GM12878 (cell line): Measurements from ENCODE around the gene DPP6. TPM values are rescaled to one million over a fixed set of nuclear protein-coding genes. Genes with fewer than 3 reads are reported as not detected.

Source experiments
- ATAC-seq: fragments of 200-7000 bp; cut with Tn5 transposase; 3 replicates; pipeline ENCODE4 v1.9.1; 2020; ENCODE audit warnings: mild to moderate bottlenecking, moderate library complexity
- BruUV-seq: library from RNA; stranded (reverse); fragments of 400-500 nt; replicated peaks from 2 replicates; lab custom pipeline; 2021; lab: Mats Ljungman, UMichigan
- CTCF ChIA-PET: fragments of 300-600 bp; sonication (Branson Sonifier 250); formaldehyde crosslinking; extraction: SDS; loops from one replicate; lab custom pipeline; 2021; ENCODE audit warnings: inconsistent platforms; lab: Yijun Ruan, JAX
- POLR2A ChIA-PET: fragments of 350-600 bp; formaldehyde crosslinking; extraction: SDS; loops from one replicate; lab custom pipeline; 2021; ENCODE audit warnings: inconsistent platforms; lab: Charles Lee
- RAD21 ChIA-PET: fragments of 300-600 bp; sonication (Branson Sonifier 250); formaldehyde crosslinking; loops from one replicate; lab custom pipeline; 2023; ENCODE audit warnings: antibody characterized with exemption; ENCODE audit not compliant: unreplicated experiment; lab: Charles Lee
- SMC1A ChIA-PET: fragments of 300-600 bp; sonication (Branson Sonifier 250); formaldehyde crosslinking; loops from one replicate; lab custom pipeline; 2023; ENCODE audit not compliant: unreplicated experiment, uncharacterized antibody; lab: Charles Lee
- DNase-seq: peaks from one replicate; pipeline ENCODE4 v3.0.0-alpha.2; 2011; ENCODE audit warnings: low read depth, low spot score
- FAIRE-seq: peaks from 3 replicates; lab custom pipeline; 2011; peaks lifted over from hg19 to GRCh38; lab: Jason Lieb, UNC
- H2AFZ ChIP-seq: 2 replicates; pipeline ENCODE4 v1.6.0; 2011; ENCODE audit warnings: low read depth, low read length, control low read depth; ENCODE audit not compliant: control insufficient read depth
- H3K27ac ChIP-seq: 2 replicates; pipeline ENCODE4 v1.5.1; 2011; ENCODE audit warnings: control low read depth; ENCODE audit not compliant: control insufficient read depth, insufficient read depth
- H3K27me3 ChIP-seq, 2 experiments: replicated peaks in 1 of 2; 2 replicates each; pipeline versions ENCODE4 v1.6.0 to v1.6.1; 2011; ENCODE audit warnings: low read length in 1 of 2; ENCODE audit not compliant: control insufficient read depth in 2 of 2, insufficient read depth in 2 of 2
- H3K36me3 ChIP-seq, 2 experiments: 2 replicates each; pipeline ENCODE4 v1.5.1; 2011; ENCODE audit warnings: low read length in 1 of 2; ENCODE audit not compliant: control insufficient read depth in 2 of 2, insufficient read depth in 2 of 2
- H3K4me1 ChIP-seq: 2 replicates; pipeline ENCODE4 v1.6.1; 2011; ENCODE audit warnings: mild to moderate bottlenecking, low read length, moderate library complexity, mixed read lengths; ENCODE audit not compliant: control insufficient read depth, insufficient read depth
- H3K4me2 ChIP-seq: 2 replicates; pipeline ENCODE4 v1.6.0; 2011; ENCODE audit warnings: control low read depth; ENCODE audit not compliant: control insufficient read depth, insufficient read depth
- H3K4me3 ChIP-seq: fragments of 200-600 bp; sonication (generic); 2 replicates; pipeline ENCODE4 v1.5.1; 2016
- H3K79me2 ChIP-seq: 2 replicates; pipeline ENCODE4 v1.6.0; 2011; ENCODE audit warnings: low read length; ENCODE audit not compliant: control insufficient read depth, insufficient read depth
- H3K9ac ChIP-seq: 2 replicates; pipeline ENCODE4 v1.8.0; 2011; ENCODE audit warnings: low read length, control low read depth, mixed read lengths; ENCODE audit not compliant: control insufficient read depth, insufficient read depth
- H3K9me3 ChIP-seq: replicated peaks from 3 replicates; pipeline ENCODE4 v1.5.1; 2011; ENCODE audit warnings: mild to moderate bottlenecking, low read length; ENCODE audit not compliant: control insufficient read depth, insufficient read depth
- H4K20me1 ChIP-seq: 2 replicates; pipeline ENCODE4 v1.6.0; 2011; ENCODE audit not compliant: control insufficient read depth, insufficient read depth
- ATF3 ChIP-seq: IDR thresholded peaks from 2 replicates; pipeline ENCODE4 v1.6.1; 2011; ENCODE audit warnings: low read depth, mild to moderate bottlenecking, low read length, moderate library complexity, borderline replicate concordance; ENCODE audit errors: extremely low read depth
- HDAC2 ChIP-seq: fragments of 200-600 bp; sonication (generic); IDR thresholded peaks from 2 replicates; pipeline ENCODE4 v1.6.1; 2017
- JUND ChIP-seq: IDR thresholded peaks from 2 replicates; pipeline ENCODE4 v1.6.1; 2012; ENCODE audit warnings: low read depth, mild to moderate bottlenecking, low read length, improper control_type of control experiment, moderate library complexity
- LARP7 ChIP-seq: fragments of 450-650 bp; IDR thresholded peaks from 2 replicates; pipeline ENCODE4 v1.6.1; 2017; ENCODE audit warnings: mild to moderate bottlenecking
- MEF2A ChIP-seq: IDR thresholded peaks from 2 replicates; pipeline ENCODE4 v1.6.1; 2011; ENCODE audit warnings: low read depth, mild to moderate bottlenecking, low read length, moderate library complexity; ENCODE audit not compliant: insufficient read depth
- RBBP5 ChIP-seq: fragments of 200-600 bp; sonication (generic); conservative IDR thresholded peaks from 2 replicates; pipeline ENCODE4 v1.6.1; 2016
- SUPT20H ChIP-seq: IDR thresholded peaks from 2 replicates; pipeline ENCODE4 v1.6.1; 2011; ENCODE audit warnings: low read depth, mild to moderate bottlenecking, low read length, moderate library complexity, borderline replicate concordance; ENCODE audit not compliant: control insufficient read depth
- TCF12 ChIP-seq: IDR thresholded peaks from 2 replicates; pipeline ENCODE4 v1.6.1; 2011; ENCODE audit warnings: low read depth, mild to moderate bottlenecking, low read length
- ZBTB4 ChIP-seq: fragments of 450-650 bp; formaldehyde crosslinking; IDR thresholded peaks from 2 replicates; pipeline ENCODE4 v1.4.0; 2022; ENCODE audit warnings: mild to moderate bottlenecking, moderate library complexity
- ZNF384 ChIP-seq: IDR thresholded peaks from 2 replicates; pipeline ENCODE4 v1.6.1; 2012; ENCODE audit warnings: low read depth, mild to moderate bottlenecking, low read length, improper control_type of control experiment, borderline replicate concordance
- WGBS: methylation state at CpG from one replicate; pipeline ENCODE4 v1.1.6; 2016; ENCODE audit warnings: low lambda C conversion rate; ENCODE audit not compliant: insufficient replicate concordance, insufficient coverage; ENCODE audit errors: missing lambda C conversion rate; 5-methylcytosine and 5-hydroxymethylcytosine counted together
- in situ Hi-C: fragments of 300-500 bp; cut with MboI; formaldehyde crosslinking; loops from 9 replicates; pipeline ENCODE4 v1.14.3; 2018; ENCODE audit warnings: mixed read lengths
- intact Hi-C: fragments of 100-400 bp; cut with micrococcal nuclease; formaldehyde crosslinking; loops from one replicate; pipeline ENCODE4 v1.14.2; 2022; ENCODE audit not compliant: unreplicated experiment
- polyA plus RNA-seq, 11 experiments: library from polyadenylated mRNA; depleted of rRNA in 4 of 11; unstranded in 6 of 11; stranded (reverse) in 5 of 11; fragments of >200 nt; fragmentation: Nextera tagmentation in 4 of 11; fragmentation: Illumina TruSeq in 1 of 11; extraction: Ambion mirVana in 4 of 11; extraction: Trizol in 1 of 11; gene quantifications; 1 replicate in 1 of 11; 2 replicates in 10 of 11; pipeline versions ENCODE4 v1.2.1 to v1.2.3, GENCODE V29; 2011 to 2016; ENCODE audit warnings: inconsistent platforms in 2 of 11, missing spikeins in 2 of 11, low read depth in 1 of 11
- total RNA-seq, 4 experiments: library from RNA; depleted of rRNA in 3 of 4; stranded (reverse); fragments of >200 nt in 3 of 4; fragmentation: Illumina TruSeq in 1 of 4; extraction: Trizol in 1 of 4; gene quantifications; 2 replicates each; pipeline versions ENCODE4 v1.2.1 to v1.2.3, GENCODE V29; 2013 to 2021
- TF ChIP-seq, protein P1 (sequence below): fragments of 450-650 bp; IDR thresholded peaks from 2 replicates; pipeline ENCODE4 v1.6.1; 2017; ENCODE audit warnings: mild to moderate bottlenecking, low read depth, inconsistent platforms; ENCODE audit not compliant: poor library complexity, severe bottlenecking

Gene DPP6
- total and polyA plus RNA-seq, 10 of the 15 experiments (the other 5 are each of a cell fraction or from before 2014, with no cell fraction given), result not detected

DNA sequence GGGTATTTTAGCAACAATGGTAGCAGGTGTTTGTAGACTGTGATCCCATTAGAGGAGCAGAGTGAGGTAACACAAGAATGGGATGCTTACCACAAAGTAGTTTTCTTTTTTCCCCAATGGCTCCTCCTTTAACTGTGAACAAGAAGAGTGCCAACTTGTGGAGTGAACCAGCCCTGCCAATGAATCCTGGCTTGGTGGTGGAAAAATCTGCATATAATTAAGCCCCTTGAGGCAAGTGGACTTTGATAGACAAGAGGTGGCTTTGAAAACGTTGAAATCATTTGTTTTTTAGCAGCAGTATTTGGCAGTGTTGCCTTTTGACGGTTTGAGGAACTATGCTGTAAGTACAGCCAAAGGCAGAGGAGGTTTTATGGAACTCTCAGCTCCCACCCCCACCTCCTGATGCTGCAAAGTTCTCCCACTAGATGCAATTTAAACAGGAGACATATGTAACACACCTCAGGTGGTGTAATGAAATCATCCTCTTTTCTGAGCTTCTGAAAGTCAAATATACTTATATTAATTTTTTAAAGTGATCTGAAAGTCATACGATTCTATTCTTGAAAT, 295.6 kb downstream of the DPP6 start (continued):
- TF ChIP-seq ZBTB4 (CRISPR knock-in tag), result no peak

- DNase-seq (no peak), ATAC-seq (no peak), FAIRE-seq (no peak)
- ChIA-PET RAD21 (no interaction called here), CTCF (no interaction called here), POLR2A (no interaction called here), SMC1A (no interaction called here)
- Histone ChIP-seq H3K9me3 (no peaks in the 10 kb centered on the region), H3K36me3 (no peaks in the 10 kb centered on the region), H3K4me3 (no peak overlapping the region), H3K27ac (no peak overlapping the region), H3K4me2 (no peak overlapping the region), H3K79me2 (no peaks in the 10 kb centered on the region), H3K9ac (no peak overlapping the region), H2AFZ (no peak overlapping the region), H3K4me1 (no peaks in the 10 kb centered on the region), H3K27me3 (no peaks in the 10 kb centered on the region), H4K20me1 (no peaks in the 10 kb centered on the region)
- intact Hi-C loops (no loop called here), in situ Hi-C loops (no loop called here)
- 63% methylated on average over 6 of the region's 6 CpGs for WGBS
- no TSS peak for BruUV-seq
- TF ChIP-seq MEF2A (no peak), TCF12 (no peak), HDAC2 (no peak), ATF3 (no peak), LARP7 (no peak), SUPT20H (no peak), JUND (no peak), ZNF384 (no peak), RBBP5 (no peak)
- TF ChIP-seq, protein P1, sequence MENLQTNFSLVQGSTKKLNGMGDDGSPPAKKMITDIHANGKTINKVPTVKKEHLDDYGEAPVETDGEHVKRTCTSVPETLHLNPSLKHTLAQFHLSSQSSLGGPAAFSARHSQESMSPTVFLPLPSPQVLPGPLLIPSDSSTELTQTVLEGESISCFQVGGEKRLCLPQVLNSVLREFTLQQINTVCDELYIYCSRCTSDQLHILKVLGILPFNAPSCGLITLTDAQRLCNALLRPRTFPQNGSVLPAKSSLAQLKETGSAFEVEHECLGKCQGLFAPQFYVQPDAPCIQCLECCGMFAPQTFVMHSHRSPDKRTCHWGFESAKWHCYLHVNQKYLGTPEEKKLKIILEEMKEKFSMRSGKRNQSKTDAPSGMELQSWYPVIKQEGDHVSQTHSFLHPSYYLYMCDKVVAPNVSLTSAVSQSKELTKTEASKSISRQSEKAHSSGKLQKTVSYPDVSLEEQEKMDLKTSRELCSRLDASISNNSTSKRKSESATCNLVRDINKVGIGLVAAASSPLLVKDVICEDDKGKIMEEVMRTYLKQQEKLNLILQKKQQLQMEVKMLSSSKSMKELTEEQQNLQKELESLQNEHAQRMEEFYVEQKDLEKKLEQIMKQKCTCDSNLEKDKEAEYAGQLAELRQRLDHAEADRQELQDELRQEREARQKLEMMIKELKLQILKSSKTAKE, result no peak
These were observed 298.7 kb downstream of the DPP6 start for GRCh38 chr7:154350892-154351291.
